NCI-H2196 (cell line): ENCODE measurements around the gene CLCN4.
A peak's percentile ranks its signal among the peaks of the same experiment; 100 is the strongest.

ENCODE experiments used
- DNase-seq: peaks from one replicate; lab custom pipeline; 2025; ENCODE audit not compliant: unreplicated experiment; lab: John Stamatoyannopoulos, UW

CLCN4 gene

DNA sequence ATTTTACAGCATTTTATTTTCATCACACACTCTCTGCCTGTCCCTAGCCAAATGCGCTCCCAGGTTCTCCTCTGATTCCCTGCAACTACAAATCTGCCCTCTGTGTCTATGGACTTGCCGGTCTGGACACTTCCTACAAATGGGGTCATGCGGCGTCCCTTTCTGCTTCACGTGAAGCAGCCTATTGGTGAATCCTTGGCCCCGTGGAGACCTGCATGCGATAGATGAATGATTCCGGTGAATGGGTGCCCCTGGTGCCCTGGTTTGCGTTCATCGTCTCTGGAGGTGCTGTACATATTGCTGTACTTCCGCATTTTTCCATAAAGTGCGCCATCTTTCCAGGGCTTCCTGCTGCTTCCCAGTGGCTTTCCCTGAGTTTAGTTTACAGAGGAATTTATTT, 27.5 kb upstream of the CLCN4 start:
- no peak for DNase-seq

DNA sequence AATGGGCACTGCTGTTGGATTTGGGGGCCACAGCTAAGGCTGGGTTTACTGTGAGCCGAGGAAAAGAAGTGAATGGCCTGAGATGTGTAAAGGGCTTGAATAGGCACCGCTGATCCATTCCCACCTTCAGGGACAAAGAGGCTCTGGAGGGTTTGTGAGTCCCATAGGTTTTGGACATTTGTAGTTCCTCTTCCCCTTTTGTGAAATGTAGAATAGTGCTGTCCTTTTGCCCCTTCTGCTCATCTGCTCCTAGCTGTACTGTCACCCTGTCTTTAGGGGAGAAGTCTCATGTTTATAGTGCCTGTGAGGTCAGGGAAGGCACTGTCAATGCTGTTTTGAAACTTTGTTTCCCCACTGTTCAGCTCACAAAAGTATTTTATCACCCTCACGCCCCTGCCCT, 26.4 kb upstream of the CLCN4 start:
- DNase-seq, result no peak

DNA sequence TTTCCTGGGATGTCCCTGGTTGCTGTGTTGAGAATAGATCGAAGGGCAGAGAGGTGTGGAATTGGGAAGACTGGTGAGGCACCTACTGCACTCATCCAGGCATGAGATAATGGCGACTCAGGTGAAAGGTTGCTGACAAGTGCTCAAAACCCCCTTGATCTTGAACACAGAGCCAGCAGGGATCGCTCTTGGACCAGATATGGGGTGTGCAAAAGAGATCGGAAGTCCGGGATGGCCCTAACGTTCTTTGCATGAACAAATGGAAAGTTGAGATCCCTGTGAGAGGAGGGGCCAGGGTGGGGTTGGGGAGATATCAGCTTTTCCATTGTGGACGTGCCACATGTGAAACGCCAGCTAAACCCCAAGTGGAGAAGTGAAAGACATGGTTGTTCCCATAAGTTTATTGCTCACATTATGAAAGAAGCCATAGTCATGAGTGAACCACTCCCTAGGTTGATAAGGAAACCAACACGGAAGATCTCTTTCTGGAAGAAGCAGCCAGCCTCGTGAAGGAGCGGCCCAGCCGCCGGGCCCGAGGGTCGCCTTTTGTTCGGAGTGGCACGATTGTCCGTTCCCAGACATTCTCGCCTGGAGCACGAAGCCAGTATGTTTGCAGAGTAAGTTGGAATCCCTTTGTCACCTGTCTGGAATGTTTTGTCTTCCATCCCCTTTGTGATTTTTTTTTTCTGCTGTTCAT, 22.6 kb upstream of the CLCN4 start:
- DNase-seq, result no peak

DNA sequence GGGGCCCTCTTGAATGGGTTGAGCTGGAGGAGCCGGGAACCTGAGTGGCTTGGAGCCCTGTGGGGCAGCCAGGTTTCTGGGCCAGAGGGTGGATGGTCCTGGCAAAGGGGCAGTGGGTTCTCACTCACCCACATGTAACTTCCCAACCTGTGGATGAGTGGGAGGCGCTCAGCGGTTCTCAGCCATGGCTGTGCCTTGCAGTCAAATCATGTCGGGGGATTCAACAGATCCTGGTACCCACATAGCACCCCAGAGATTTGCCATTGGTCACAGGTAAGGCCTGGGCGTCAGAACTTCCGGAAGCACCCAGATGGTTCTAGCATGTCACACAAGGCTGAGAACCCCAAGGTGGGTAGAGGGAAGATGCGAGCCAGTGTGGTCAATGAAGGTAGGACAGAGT, 21.9 kb upstream of the CLCN4 start:
- no peak for DNase-seq

DNA sequence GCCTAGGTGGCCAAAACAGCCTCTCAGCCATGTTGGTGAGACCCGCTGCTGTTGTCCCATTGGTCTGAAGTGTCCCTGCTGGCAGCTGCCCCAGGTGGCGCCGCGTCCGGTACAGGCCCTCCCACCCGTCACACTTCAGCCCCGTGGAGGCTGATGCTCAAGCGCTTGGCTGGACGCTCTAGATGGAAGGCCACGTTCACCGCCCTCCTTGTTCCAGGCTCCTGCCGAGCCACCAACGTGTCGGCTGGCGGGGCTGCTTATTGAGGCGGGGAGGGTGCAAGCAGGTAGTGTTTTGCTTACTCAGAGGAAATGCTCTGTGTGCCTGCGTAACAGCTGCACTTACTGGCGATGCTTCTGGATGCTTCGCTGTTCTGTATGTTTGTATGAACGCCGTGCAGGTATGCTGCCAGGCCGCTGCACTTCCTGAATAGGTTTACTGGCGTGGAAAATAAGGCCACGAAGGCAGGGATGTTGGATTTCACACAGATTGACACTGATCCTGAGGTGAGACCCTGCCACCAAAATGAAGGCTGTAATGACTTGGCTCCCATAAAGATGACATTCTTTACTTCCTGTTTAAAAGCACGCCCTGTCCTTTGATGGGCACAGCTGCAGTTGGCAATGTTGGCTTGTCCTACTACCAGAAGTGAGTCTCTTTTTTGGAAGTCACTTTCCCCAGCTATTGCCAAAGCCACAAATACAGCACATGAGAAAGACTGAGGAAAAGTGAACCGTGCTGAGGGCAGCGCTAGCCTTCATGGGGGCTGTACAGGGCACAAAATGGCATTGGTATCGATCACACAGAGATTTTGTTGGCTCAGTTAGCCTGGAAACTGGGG, 21.0 kb upstream of the CLCN4 start:
- DNase-seq, result no peak

DNA sequence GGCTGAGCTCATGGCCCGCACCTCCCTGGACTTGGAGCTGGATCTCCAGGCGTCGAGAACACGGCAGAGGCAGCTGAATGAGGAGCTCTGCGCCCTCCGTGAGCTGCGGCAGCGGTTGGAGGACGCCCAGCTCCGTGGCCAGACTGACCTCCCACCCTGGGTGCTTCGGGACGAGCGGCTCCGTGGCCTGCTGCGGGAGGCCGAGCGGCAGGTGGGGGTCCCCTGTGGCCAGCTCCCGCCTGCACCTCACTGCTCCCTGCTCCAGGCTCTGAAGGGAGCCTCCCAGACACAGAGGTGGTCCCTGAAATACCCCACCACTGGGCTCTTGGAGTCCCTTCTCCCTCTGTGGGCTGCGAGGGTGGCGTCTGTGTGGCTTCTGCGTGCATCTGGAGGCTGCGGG, 18.0 kb upstream of the CLCN4 start:
- no peak for DNase-seq

DNA sequence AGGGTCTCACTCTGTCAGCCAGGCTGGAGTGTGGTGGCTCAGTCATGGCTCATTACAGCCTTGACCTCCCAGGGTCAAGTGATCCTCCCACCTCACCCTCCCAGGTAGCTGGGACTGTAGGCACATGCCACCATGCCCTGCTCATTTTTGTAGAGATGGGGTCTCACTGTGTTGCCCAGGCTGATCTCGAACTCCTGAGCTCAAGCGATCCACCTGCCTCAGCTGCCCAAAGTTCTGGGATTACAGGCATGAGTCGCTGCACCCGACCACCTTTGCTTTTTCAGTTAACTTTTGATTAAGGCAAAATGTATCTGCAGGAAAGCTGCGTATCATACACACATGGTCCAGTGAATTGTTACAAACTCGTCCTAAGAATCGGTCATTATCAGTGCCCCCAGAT, 16.5 kb upstream of the CLCN4 start:
- no peak for DNase-seq

DNA sequence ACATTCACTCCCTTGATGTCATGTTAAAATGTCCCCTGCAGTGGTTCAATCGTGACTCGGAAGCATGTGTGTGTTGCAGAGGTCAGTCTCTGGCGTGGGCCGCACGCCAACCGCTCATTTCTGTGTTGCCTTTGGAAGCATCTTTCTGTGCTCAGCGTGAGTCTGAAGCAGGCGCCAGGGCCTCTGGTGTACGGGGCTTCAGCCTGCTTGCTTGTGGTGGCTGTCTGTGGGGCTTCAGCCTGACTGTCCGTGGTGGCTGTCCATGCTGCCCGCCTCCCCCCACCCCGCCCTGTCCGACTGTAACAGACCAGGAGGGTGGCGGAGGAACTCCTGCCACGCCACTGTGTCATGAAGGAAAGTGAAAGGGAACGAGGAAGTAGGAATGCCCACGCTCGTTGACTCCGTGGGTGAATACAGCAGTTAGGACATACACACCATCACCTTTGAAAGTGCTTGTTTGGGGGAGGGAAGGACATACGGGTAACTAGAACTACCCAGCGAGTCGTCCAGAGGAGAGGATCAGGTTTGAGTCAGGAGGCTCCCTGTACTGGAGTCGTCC, 14.7 kb upstream of the CLCN4 start:
- no peak for DNase-seq

DNA sequence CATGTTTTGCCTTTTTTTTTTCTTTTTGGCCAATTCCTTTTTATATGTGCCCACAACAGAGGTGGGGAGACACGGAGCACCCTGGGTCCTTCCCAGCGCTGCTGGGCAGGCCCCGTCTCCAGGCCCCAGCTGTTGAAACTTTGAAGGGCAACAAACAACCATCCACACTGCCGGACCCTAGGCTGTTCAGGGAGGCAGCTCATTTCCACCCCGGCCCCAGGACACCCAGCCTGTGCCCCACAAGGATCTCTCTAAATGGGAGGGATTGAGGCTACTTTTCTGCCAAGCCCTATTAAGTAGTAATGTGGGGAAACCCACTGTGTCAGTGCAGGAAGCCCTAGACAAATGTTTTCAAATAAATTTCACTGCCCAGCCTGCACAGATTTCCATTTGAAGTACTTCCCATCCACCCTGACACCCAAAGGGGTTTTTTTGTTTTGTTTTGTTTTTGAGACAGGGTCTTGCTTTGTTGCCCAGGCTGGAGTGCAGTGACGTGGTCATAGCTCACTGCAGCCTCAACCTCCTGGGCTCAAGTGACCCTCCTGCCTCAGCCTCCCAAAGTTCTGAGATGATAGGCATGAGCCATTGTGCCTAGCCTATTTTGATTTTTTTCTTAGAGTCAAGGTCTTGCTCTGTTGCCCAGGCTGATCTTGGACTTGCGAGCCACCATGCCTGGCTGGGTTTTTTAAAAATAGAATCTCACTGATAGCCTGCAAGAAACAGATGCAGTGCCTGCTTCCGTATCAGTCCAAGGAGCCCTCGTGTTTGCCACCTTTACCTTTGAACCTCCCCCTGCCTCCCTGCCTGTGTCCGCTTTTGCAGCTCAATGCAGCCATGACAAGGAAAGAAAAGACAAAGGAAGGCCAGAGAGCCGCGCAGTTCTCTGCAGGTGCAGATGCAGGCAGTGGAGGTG, 13.4 kb upstream of the CLCN4 start:
- no peak for DNase-seq

DNA sequence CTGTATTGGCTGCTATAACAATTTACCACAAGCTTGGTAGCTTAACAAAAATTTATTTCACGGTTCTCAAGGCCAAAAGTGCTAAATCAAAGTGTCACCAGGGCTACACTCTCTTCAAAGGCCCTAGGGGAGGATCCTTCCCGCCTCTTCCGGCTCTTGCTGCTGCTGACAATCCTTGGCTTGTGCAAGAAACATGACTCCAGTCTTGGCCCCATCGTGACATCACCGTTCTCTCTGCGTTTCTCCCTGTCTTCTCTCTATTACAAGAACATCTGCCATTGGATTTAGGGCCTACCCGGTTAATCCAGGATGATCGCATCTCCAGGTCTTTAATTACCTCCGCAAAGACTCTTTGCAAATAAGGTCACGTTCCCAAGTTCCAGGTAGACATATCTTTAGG, 10.4 kb upstream of the CLCN4 start:
- no peak for DNase-seq

DNA sequence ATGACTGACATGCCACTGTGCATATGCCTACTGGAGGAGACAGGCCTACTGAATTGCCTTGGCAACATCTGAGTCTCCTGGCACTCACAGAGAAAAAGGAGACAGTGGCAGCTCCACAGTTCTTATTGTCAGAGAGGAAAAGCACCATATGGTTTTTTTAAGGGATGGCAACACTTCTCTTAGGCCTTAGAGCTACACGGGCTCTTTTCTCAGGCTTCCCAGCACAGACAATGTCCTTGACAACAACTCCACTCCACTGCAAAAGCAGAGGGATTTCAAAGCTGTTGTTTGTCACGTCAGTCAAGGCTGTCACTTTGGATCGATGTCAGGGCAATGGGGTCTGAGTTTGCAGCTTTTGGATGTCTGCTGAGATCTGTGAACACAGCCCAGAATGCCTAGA, 4.7 kb upstream of the CLCN4 start:
- no peak for DNase-seq

DNA sequence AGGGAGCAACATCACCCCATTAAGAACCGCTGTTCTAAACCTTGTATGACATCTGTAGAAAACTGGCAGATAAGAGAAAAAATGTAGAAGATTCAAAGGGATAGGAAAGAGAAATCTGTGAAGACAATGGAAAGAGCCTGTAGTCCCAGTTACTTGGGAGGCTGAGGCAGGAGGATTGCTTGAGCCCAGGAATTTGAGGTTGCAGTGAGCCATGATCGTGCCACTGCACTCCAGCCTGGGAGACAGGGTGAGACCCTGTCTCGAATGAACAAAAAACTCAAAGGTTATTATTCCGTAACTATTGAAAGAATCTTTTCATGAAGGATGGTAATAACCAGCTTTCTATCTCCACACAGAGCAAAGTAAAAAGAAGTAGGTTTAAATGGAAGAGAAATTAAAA, 1.6 kb upstream of the CLCN4 start:
- DNase-seq, result no peak

DNA sequence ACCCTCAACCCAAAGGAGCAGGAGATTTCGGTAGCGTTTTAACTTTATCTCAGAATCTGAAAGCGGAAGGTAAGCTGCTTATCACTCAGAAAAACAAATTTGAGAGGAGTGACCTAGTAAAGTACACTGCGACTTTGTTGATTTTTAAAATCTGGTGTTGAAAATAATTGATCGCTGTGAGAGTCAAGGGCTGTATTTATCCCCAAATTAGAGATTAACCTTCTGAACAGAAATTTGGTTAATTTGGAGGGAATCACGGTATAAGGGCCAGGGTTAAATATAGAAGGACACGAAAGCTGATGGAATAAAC, 212 bp downstream of the CLCN4 start:
- DNase-seq, result no peak

DNA sequence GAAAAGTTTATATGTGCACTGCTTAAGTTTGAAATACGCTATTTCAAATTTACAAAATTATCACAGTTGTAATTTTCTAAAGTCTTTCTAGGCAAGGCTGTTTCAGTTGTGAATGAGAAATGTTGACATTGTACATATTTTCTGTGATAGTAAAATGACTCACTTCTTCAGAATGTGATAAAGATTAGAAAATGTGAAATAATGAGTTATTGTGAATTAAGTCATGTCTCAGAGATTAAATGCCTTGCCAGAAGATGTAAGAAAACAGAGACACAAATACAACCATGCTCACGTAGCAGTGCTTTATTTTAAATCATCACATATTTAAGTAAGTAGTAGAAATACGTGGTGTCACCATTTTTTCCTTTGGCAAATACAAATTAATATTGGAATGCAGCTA, 768 bp downstream of the CLCN4 start:
- no peak for DNase-seq

DNA sequence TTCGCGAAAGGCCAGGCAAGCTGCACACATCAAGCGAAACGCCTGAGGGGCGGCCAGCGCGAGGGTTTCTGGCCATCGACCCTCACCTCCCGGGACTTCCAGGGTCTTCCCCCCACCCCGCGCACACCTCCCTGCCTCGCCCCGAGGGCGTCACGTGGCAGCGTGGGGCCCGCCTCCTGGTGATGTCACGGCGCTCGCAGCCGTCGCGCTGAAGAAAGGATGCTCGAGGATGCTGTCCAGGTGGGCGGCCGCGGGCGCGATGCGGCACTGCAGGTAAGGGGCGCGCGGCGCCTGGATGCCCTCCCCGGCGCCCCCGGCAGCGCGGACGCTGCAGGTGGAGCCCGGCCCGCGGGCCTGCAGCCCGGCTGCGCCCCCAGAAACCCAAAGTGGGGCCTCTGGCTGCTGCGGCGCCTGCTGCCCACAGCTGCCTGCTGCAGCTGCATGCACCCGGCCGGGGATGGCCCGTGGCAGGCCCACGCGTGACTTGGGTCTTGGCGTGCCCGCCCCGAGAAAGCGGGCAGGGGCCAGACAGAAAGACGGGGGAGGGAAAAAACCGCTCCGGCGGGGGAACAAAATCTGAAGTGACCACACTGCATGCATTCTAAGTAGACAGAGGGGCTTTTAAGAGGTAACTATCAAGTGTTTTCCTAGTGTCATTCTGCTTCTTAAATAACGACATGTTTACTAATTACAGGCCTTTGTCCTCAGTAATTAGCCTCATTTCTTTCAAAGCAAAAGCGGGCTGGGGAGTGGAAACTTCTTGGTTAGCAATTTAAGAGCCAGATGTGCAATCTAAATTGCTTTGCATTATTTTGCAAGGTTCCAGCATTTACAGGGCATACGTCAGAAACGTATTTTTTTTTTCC, 1.7 kb downstream of the CLCN4 start:
- DNase-seq, result peak; percentile 13

DNA sequence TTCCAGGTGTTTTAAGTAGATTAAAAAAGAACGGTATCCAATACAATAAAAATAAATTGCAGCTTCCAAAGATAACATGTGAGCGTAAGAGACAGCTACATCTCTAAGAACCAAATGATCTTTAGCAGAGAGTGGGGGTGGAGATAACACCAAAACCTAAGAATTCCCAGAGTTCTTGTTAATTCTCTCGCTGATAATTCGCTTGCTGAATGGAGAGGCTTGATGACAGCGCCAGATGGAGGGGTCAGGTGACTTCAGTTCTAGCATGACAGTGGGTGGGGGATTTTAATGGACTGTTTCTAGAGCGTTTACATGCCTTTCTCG, 2.3 kb downstream of the CLCN4 start:
- DNase-seq, result no peak

DNA sequence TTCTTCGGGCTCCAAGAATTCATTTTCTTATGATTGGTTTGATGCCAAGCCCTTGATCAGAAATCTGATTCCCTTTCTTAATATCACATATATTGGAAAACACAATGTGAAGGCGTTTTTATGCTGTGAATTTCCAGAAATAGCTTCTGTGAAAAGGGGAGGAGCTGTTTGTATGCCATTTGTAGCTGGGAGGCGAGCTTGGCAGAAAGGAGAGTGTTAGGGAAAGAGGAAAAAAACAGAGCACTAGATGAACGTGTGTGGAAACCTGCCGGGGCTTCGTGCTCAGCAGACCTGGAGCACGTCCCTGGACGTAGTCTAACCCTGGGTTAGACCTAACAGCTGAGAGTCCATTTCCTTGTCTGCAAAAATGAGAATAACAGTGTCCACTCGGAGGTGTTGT, 3.4 kb downstream of the CLCN4 start:
- DNase-seq, result no peak

DNA sequence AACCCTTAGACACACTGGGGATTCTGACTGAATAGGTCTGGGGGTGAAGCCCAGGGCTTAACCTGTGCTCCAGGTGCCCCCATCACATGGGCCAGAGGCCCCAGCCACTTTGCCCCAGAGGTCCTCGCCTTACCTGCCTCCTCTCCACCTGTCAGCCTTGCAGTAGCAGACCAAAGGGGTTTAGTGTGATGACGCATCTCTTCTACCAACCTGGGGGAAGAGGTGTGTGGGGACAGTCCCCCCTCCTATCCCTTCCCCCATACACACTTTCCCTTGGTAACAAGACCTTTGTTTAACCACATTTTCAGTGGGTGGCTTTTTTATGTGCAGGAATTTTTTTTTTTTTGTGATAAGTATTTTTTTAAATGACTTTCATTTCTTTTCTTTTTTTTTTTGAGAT, 6.3 kb downstream of the CLCN4 start:
- DNase-seq, result no peak

DNA sequence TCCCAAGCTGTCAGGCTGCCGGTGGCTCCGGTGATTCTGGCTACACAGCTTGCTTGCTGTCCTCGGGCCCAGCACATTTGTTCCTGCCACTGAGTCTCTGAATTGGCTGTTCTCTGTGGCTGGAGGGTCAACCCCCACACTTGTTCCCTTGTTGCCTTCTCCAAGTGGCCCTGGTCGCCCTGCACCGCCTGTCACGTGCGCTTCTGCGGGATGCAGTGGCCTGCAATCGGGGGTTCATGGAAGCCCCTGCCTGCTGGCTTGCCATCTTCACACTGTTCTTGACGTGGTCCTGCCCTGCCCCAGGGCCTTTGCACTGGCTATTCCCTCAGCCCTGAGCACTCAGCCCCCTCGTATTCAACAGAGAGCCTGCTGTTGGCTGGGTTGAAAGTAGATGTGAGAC, 8.1 kb downstream of the CLCN4 start:
- DNase-seq, result no peak

DNA sequence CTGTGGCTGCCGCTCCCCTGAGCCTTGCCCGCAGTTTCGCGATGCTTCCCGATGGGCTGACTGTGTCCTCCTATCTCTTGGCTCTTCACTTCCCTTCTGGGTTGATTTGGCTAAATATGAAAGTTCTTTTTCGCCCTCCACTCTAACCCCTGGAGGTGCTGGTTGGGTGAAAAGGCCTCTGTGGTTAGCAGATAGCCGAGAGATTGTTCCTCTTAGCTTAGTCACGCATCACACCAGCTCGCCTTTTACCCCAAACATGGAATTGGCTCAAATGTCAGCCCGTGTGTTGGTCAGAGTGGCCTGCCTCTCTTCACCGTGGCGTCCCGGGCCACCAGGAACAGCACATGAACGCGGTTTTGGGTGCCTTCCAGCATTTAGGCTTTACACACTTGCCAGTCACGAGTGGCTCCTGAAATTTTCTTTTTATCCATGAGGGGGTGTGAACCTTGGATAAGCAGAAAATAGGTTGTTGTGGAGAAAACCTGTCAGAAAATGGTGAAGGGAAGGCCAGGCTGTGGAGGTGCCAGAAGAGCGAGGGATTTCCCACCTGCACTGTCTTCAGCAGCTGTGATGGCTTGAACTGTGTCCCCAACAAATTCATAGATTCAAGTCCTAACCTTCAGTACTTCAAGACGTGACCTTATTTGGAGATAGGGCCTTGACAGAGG, 8.9 kb downstream of the CLCN4 start:
- no peak for DNase-seq
